Large intestine (tissue), 3 donors: ENCODE measurements around the gene RHCG. TPM values are rescaled to one million over a fixed set of nuclear protein-coding genes. Genes with fewer than 3 reads are reported as not detected.

Source experiments
- DNase-seq, 2 donors: peaks; one replicate each; pipeline versions ENCODE4 v3.0.0 to v3.0.0-alpha.2; 2013
- H3K27ac ChIP-seq: one replicate; pipeline ENCODE4 v1.5.1; 2013; ENCODE audit warnings: low read length
- H3K27me3 ChIP-seq: 2 replicates; pipeline ENCODE4 v1.6.1; 2013; ENCODE audit warnings: low read length; ENCODE audit not compliant: control insufficient read depth, insufficient read depth
- H3K36me3 ChIP-seq: 2 replicates; pipeline ENCODE4 v1.6.1; 2013; ENCODE audit warnings: low read length; ENCODE audit not compliant: control insufficient read depth, insufficient read depth
- H3K4me1 ChIP-seq: one replicate; pipeline ENCODE4 v1.6.1; 2013; ENCODE audit warnings: low read length; ENCODE audit not compliant: control insufficient read depth, insufficient read depth
- H3K4me3 ChIP-seq: one replicate; pipeline ENCODE4 v1.5.1; 2013; ENCODE audit warnings: low read length
- H3K9me3 ChIP-seq: one replicate; pipeline ENCODE4 v1.6.1; 2013; ENCODE audit warnings: mild to moderate bottlenecking, low read depth, low read length, moderate library complexity; ENCODE audit not compliant: control insufficient read depth
- WGBS: methylation state at CpG from one replicate; pipeline ENCODE4 v1.1.5; 2013; ENCODE audit warnings: low lambda C conversion rate; ENCODE audit not compliant: insufficient coverage; 5-methylcytosine and 5-hydroxymethylcytosine counted together
- polyA plus RNA-seq: library from polyadenylated mRNA; unstranded; fragments of 120-200 nt; gene quantifications from one replicate; pipeline ENCODE4 v1.2.1, GENCODE V29; 2013

RHCG gene
- polyA plus RNA-seq, 1 donor: 0.12 TPM

DNA sequence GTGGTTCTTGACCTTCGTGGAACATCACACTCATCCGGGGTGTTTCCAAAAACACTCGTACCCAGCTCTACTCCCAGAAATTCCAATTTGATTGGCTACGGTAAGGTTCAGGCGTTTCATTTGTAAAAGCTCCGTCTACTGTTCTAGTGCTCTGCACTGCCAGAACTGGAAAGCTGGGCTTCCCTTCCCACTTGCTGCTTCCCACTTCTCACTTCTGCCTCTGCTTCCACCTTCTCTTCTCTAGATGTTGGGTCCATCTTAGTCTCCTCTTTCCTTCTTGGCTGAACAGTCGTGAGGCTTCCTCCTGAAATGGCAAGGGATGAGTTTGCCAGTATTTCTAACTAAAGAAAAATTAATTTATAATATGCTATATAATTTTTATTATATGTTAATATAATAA is 29.8 kb upstream of the RHCG start:
- no CpG with 5 or more reads among the region's 7 CpGs for WGBS
- Histone ChIP-seq H3K4me1 (no peaks in the 10 kb centered on the region), H3K9me3 (no peaks in the 10 kb centered on the region), H3K4me3 (no peak overlapping the region), H3K27me3 (peaks cover 4% of the 10 kb centered on the region), H3K36me3 (no peaks in the 10 kb centered on the region), H3K27ac (no peak overlapping the region)
- DNase-seq: no peak

DNA sequence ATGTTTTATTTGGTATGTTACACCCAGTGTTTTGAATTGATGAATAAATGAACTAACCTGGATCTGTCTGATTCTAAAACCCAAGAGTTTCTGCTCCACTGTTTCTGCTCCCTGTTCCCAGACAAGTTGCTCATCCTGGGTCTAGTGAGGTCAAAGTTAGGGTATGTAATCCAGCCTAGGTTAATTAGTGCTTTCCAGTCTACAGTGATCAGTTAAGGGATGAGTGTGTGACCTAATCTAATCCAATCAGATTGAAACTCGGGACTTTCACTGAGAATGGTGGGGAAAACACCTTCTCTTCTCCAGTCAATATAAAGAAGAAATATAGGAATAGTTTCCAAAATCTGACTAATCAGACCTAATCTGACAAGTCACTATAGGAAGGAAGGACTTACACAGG is 27.8 kb upstream of the RHCG start:
- Histone ChIP-seq H3K36me3 (no peaks in the 10 kb centered on the region), H3K27ac (no peak overlapping the region), H3K4me3 (no peak overlapping the region), H3K4me1 (no peaks in the 10 kb centered on the region), H3K9me3 (no peaks in the 10 kb centered on the region), H3K27me3 (peaks cover 4% of the 10 kb centered on the region)
- WGBS: no CpG with 5 or more reads among the region's 1 CpG
- no peak for DNase-seq

DNA sequence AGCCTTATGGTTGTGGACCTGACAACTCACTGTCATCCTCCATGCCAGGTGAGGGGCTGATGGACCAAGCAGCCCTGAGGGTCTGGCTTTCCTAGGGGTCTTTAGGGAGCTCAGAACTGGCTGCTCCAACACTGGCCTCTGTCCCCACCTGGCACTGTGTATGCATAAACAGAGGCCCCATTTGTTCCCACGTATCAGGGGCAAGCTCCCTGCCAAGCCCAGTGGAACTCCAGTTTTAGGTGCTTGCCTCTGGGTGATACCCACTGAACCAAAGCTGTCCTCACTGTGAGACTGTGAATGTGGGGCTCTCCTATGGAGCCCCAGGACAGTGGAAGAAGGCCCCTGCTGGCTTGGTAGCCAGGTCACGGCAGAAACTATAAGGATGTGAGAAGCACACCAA is 26.7 kb upstream of the RHCG start:
- Histone ChIP-seq H3K4me1 (no peaks in the 10 kb centered on the region), H3K27ac (no peak overlapping the region), H3K27me3 (peaks cover 4% of the 10 kb centered on the region), H3K36me3 (no peaks in the 10 kb centered on the region), H3K4me3 (no peak overlapping the region), H3K9me3 (no peaks in the 10 kb centered on the region)
- no CpG with 5 or more reads among the region's 2 CpGs for WGBS
- DNase-seq: no peak

- Histone ChIP-seq H3K4me3 (no peak overlapping the region), H3K9me3 (no peaks in the 10 kb centered on the region), H3K27ac (no peak overlapping the region), H3K36me3 (no peaks in the 10 kb centered on the region), H3K4me1 (no peaks in the 10 kb centered on the region), H3K27me3 (peaks cover 8% of the 10 kb centered on the region)
- 100% methylated on average over 1 of the region's 1 CpG for WGBS
- DNase-seq: no peak
Measured at GRCh38 chr15:89521605-89522004, 25.2 kb upstream of the RHCG start.

- no peaks in the 10 kb centered on the region for H3K36me3 ChIP-seq
- peaks cover 16% of the 10 kb centered on the region for H3K27me3 ChIP-seq
- no peak for DNase-seq
- H3K9me3 ChIP-seq: no peaks in the 10 kb centered on the region
- H3K4me3 ChIP-seq: no peak overlapping the region
- H3K4me1 ChIP-seq: no peaks in the 10 kb centered on the region
- no peak overlapping the region for H3K27ac ChIP-seq
- 100% methylated on average over 2 of the region's 4 CpGs for WGBS
Measured at GRCh38 chr15:89515477-89515876, 19.1 kb upstream of the RHCG start.

DNA sequence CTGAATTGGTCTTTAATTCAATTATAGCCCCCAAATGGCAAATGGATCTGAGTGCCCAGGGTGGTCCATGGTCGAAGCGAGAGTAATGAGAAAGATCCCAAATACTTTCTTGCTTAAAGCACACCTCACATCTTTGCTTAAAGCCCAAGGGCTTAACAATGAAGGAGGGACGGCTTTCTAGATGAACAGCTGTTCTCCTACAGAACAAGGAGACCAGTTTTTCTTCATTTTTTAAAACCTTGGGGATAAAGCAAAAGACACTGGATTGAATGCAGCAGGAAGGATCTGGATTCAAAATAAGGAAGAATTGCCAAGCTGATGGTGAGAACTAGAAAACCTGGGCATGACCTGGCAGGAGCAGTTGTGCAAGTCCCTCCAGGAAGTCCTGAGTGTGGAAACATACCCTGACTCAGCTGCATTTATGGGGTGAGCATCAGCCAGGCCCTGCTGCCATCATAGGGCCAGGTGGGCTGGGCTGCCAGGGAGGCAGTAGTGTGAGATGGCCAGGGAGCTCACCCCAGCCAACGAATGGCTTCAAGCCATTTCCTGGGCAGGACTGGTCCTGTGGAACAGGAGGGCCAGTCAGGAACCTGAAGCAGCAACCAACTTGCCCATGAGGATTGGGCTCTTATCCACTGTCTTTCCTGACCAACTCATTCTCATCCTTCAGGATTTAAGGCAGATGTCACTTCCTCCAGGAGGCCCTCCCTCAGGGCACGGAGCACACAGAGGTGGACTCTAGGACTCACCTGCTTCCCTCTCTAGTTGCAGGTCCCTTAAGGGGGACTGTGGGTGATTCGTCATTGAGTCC is 18.4 kb upstream of the RHCG start:
- no peaks in the 10 kb centered on the region for H3K9me3 ChIP-seq
- no peak overlapping the region for H3K4me3 ChIP-seq
- H3K27me3 ChIP-seq: peaks cover 16% of the 10 kb centered on the region
- WGBS: no CpG with 5 or more reads among the region's 6 CpGs
- no peak for DNase-seq
- H3K36me3 ChIP-seq: no peaks in the 10 kb centered on the region
- H3K4me1 ChIP-seq: no peaks in the 10 kb centered on the region
- no peak overlapping the region for H3K27ac ChIP-seq

GRCh38 chr15:89514186-89514585 is 17.8 kb upstream of the RHCG start:
- no peak overlapping the region for H3K4me3 ChIP-seq
- peaks cover 16% of the 10 kb centered on the region for H3K27me3 ChIP-seq
- H3K4me1 ChIP-seq: no peaks in the 10 kb centered on the region
- DNase-seq: no peak
- no CpG with 5 or more reads among the region's 7 CpGs for WGBS
- H3K36me3 ChIP-seq: no peaks in the 10 kb centered on the region
- no peak overlapping the region for H3K27ac ChIP-seq
- H3K9me3 ChIP-seq: no peaks in the 10 kb centered on the region

GRCh38 chr15:89513284-89513683 is 16.9 kb upstream of the RHCG start:
- Histone ChIP-seq H3K27ac (no peak overlapping the region), H3K36me3 (no peaks in the 10 kb centered on the region), H3K27me3 (peaks cover 16% of the 10 kb centered on the region), H3K4me3 (no peak overlapping the region), H3K4me1 (no peaks in the 10 kb centered on the region), H3K9me3 (no peaks in the 10 kb centered on the region)
- no peak for DNase-seq
- WGBS: 100% methylated on average over 1 of the region's 3 CpGs

- no peak overlapping the region for H3K4me3 ChIP-seq
- no peak for DNase-seq
- H3K4me1 ChIP-seq: no peaks in the 10 kb centered on the region
- no peaks in the 10 kb centered on the region for H3K9me3 ChIP-seq
- WGBS: no CpG with 5 or more reads among the region's 4 CpGs
- H3K27me3 ChIP-seq: peaks cover 16% of the 10 kb centered on the region
- no peak overlapping the region for H3K27ac ChIP-seq
- H3K36me3 ChIP-seq: no peaks in the 10 kb centered on the region
Measured at GRCh38 chr15:89512631-89513030, 16.2 kb upstream of the RHCG start.

- WGBS: no CpG with 5 or more reads among the region's 4 CpGs
- Histone ChIP-seq H3K4me3 (no peak overlapping the region), H3K27ac (no peak overlapping the region), H3K4me1 (no peaks in the 10 kb centered on the region), H3K9me3 (no peaks in the 10 kb centered on the region), H3K36me3 (no peaks in the 10 kb centered on the region), H3K27me3 (peaks cover 3% of the 10 kb centered on the region)
- DNase-seq: no peak
Measured at GRCh38 chr15:89506026-89506686, 9.8 kb upstream of the RHCG start.

- no peak for DNase-seq
- H3K4me1 ChIP-seq: no peaks in the 10 kb centered on the region
- no CpG with 5 or more reads among the region's 4 CpGs for WGBS
- no peak overlapping the region for H3K4me3 ChIP-seq
- H3K9me3 ChIP-seq: no peaks in the 10 kb centered on the region
- peaks cover 13% of the 10 kb centered on the region for H3K27me3 ChIP-seq
- no peak overlapping the region for H3K27ac ChIP-seq
- H3K36me3 ChIP-seq: no peaks in the 10 kb centered on the region
Measured at GRCh38 chr15:89504166-89504565, 7.8 kb upstream of the RHCG start.
